Chondrocyte (in vitro differentiated cells): ENCODE measurements around the gene SLAMF6. TPM values are rescaled to one million over a fixed set of nuclear protein-coding genes. Genes with fewer than 3 reads are reported as not detected.

Source experiments
- DNase-seq: peaks from one replicate; pipeline ENCODE4 v3.0.0; 2021; ENCODE audit warnings: mixed read lengths, low spot score
- H3K27ac Mint-ChIP-seq: one replicate; pipeline ENCODE4 v1.8.0; 2021; ENCODE audit warnings: mild to moderate bottlenecking, moderate library complexity, mixed read lengths; ENCODE audit not compliant: unreplicated experiment
- H3K27me3 Mint-ChIP-seq: 2 replicates; pipeline ENCODE4 v1.8.0; 2021; ENCODE audit warnings: low read depth, mixed read lengths
- H3K36me3 Mint-ChIP-seq: 2 replicates; pipeline ENCODE4 v1.8.0; 2021; ENCODE audit warnings: low read depth, mixed read lengths
- H3K4me1 Mint-ChIP-seq: 2 replicates; pipeline ENCODE4 v1.8.0; 2021; ENCODE audit warnings: low read depth, mild to moderate bottlenecking, mixed read lengths
- H3K4me3 Mint-ChIP-seq: one replicate; pipeline ENCODE4 v1.8.0; 2021; ENCODE audit warnings: mild to moderate bottlenecking, moderate library complexity, mixed read lengths; ENCODE audit not compliant: unreplicated experiment
- H3K9me3 Mint-ChIP-seq: 2 replicates; pipeline ENCODE4 v1.8.0; 2021; ENCODE audit warnings: low read depth, mixed read lengths
- CTCF ChIP-seq: fragments of 200-600 bp; sonication (generic); IDR thresholded peaks from 2 replicates; pipeline ENCODE4 v1.5.0; 2021; ENCODE audit warnings: antibody characterized with exemption, mild to moderate bottlenecking, moderate library complexity
- total RNA-seq: library from RNA; stranded (reverse); gene quantifications from 3 replicates; pipeline ENCODE4 v1.2.1, GENCODE V29; 2021

Gene SLAMF6
- total RNA-seq, 1 donor from 2014 or later: not detected

DNA sequence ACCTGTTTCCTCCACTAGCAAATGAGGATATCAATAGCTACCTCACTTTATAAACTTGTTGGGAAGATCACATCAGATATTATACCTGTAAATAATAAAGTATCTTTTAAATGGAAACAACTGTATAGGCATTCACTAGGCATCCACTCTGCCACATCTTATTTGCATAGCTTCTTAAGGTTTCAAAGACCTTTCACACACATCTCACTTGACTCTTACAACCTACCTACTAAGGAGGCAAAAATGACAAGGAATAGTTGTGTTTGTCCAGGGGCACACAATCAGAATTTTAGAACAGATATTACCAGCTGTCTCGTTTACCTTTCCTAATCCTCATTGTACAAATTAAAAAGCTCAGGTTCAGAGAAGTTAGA lies 71.2 kb downstream of the SLAMF6 start:
- Mint-ChIP-seq H3K27ac (no peak overlapping the region), H3K4me1 (no peaks in the 10 kb centered on the region), H3K4me3 (no peak overlapping the region), H3K36me3 (no peaks in the 10 kb centered on the region), H3K9me3 (no peaks in the 10 kb centered on the region), H3K27me3 (peaks cover 22% of the 10 kb centered on the region)
- no peak for TF ChIP-seq CTCF
- no peak for DNase-seq

DNA sequence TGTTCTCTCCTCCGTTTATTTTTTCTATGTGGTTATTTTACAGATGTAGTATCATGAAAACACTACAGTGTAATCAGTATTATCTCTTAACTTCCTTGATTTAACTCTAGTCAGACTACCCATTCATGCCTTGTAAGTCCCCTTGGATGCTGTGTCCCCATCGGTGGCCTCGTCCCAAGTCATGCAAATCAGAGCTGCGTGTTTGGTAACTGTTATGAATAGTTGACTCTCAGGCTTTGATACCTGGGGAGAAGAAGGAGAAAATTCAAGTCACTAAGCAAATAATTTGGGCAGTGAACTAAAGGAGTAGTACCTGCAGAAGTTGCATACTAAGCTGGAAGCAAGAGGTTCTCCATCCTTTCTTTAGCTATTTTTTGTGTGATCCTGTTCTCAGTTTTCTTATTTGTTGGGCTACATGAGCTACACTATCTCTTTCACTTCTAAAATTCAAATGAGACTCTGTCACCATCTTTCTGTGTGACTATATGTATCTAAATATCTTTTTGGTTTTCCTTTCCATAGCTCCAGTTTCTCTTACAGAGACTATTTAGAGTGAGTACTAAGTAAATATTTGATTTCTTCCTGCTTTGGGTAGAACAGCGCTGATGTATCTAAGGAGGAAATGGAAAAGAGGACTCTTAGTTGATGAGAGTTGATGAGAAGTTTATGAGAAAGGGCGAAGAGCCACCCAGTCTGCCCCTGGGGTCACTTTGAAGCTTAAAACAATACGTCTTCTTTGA lies 71.8 kb downstream of the SLAMF6 start:
- TF ChIP-seq CTCF: no peak
- Mint-ChIP-seq H3K4me1 (no peaks in the 10 kb centered on the region), H3K9me3 (no peaks in the 10 kb centered on the region), H3K27ac (no peak overlapping the region), H3K27me3 (peaks cover 23% of the 10 kb centered on the region), H3K36me3 (no peaks in the 10 kb centered on the region), H3K4me3 (no peak overlapping the region)
- DNase-seq: no peak

GRCh38 chr1:160449494-160449893 lies 73.6 kb downstream of the SLAMF6 start:
- no peaks in the 10 kb centered on the region for H3K9me3 Mint-ChIP-seq
- H3K27me3 Mint-ChIP-seq: peaks cover 22% of the 10 kb centered on the region
- H3K4me1 Mint-ChIP-seq: no peaks in the 10 kb centered on the region
- no peak for DNase-seq
- no peak overlapping the region for H3K27ac Mint-ChIP-seq
- TF ChIP-seq CTCF: no peak
- H3K36me3 Mint-ChIP-seq: no peaks in the 10 kb centered on the region
- no peak overlapping the region for H3K4me3 Mint-ChIP-seq

- no peak overlapping the region for H3K4me3 Mint-ChIP-seq
- TF ChIP-seq CTCF: no peak
- H3K4me1 Mint-ChIP-seq: no peaks in the 10 kb centered on the region
These were observed 76.0 kb downstream of the SLAMF6 start for GRCh38 chr1:160446945-160447600.

GRCh38 chr1:160439718-160440117 lies 83.3 kb downstream of the SLAMF6 start:
- TF ChIP-seq CTCF: no peak
- no peak overlapping the region for H3K27ac Mint-ChIP-seq
- H3K27me3 Mint-ChIP-seq: peaks cover 28% of the 10 kb centered on the region
- H3K4me1 Mint-ChIP-seq: no peaks in the 10 kb centered on the region
- peaks cover 1% of the 10 kb centered on the region for H3K36me3 Mint-ChIP-seq
- H3K4me3 Mint-ChIP-seq: no peak overlapping the region
- no peak for DNase-seq
- no peaks in the 10 kb centered on the region for H3K9me3 Mint-ChIP-seq

More at GRCh38 chr1:160446945-160447600, 76.0 kb downstream of the SLAMF6 start:
- no peak for DNase-seq
- H3K9me3 Mint-ChIP-seq: no peaks in the 10 kb centered on the region
- H3K36me3 Mint-ChIP-seq: no peaks in the 10 kb centered on the region
- no peak overlapping the region for H3K27ac Mint-ChIP-seq
- H3K27me3 Mint-ChIP-seq: peaks cover 27% of the 10 kb centered on the region
